HG02943 (cell line): ENCODE results near the gene NUP37.
"Not testable (repeated sequence)": the region's sequence is repeated elsewhere in the genome, so short reads cannot be mapped to it uniquely, and the experiment has no call there.

ENCODE experiments used
- ATAC-seq: cut with Tn5 transposase; IDR thresholded peaks from one replicate; pipeline ENCODE4 v1.9.1; 2021; ENCODE audit warnings: mild to moderate bottlenecking, low read depth, moderate library complexity; ENCODE audit not compliant: unreplicated experiment

Gene NUP37

GRCh38 chr12:102095677-102096263, 24.1 kb downstream of the NUP37 start:
- no peak for ATAC-seq

GRCh38 chr12:102093319-102093718, 26.6 kb downstream of the NUP37 start:
- ATAC-seq = no peak

GRCh38 chr12:102089228-102089835, 30.6 kb downstream of the NUP37 start:
- ATAC-seq = not testable (repeated sequence)

GRCh38 chr12:102080842-102081241, 39.1 kb downstream of the NUP37 start:
- ATAC-seq = no peak

- not testable (repeated sequence) for ATAC-seq
Measured at GRCh38 chr12:102072092-102072491, 47.8 kb downstream of the NUP37 start.

GRCh38 chr12:102069707-102070106, 50.2 kb downstream of the NUP37 start:
- no peak for ATAC-seq

GRCh38 chr12:102067574-102068258, 52.2 kb downstream of the NUP37 start:
- ATAC-seq = no peak

GRCh38 chr12:102064476-102064875, 55.4 kb downstream of the NUP37 start:
- no peak for ATAC-seq

- ATAC-seq = no peak
Measured at GRCh38 chr12:102063069-102063468, 56.8 kb downstream of the NUP37 start.

- no peak for ATAC-seq
Measured at GRCh38 chr12:102062419-102062806, 57.5 kb downstream of the NUP37 start.

- ATAC-seq = peak; percentile 91
Measured at GRCh38 chr12:102061560-102062418, 58.1 kb downstream of the NUP37 start, which contains the start of gene WASHC3. Gene WASHC3 (minus strand): TSS chr12:102061991. CDS start chr12:102061962, 29 bp downstream.

- ATAC-seq = peak; percentile 34
Measured at GRCh38 chr12:102061096-102061559, 58.8 kb downstream of the NUP37 start.

- ATAC-seq = no peak
Measured at GRCh38 chr12:102059343-102059742, 60.6 kb downstream of the NUP37 start.

- ATAC-seq = no peak
Measured at GRCh38 chr12:102054345-102054744, 65.6 kb downstream of the NUP37 start.

GRCh38 chr12:102053062-102053349, 66.9 kb downstream of the NUP37 start:
- ATAC-seq = no peak

GRCh38 chr12:102052192-102053061, 67.5 kb downstream of the NUP37 start:
- ATAC-seq = no peak

- ATAC-seq = no peak
Measured at GRCh38 chr12:102051431-102051965, 68.4 kb downstream of the NUP37 start.

- no peak for ATAC-seq
Measured at GRCh38 chr12:102050660-102051430, 69.1 kb downstream of the NUP37 start.

GRCh38 chr12:102043928-102044327, 76.0 kb downstream of the NUP37 start:
- ATAC-seq = peak; percentile 88
